Retinal pigment epithelial cell (primary cell): ENCODE data around the gene RNF207.

Experiments used
- DNase-seq: peaks from one replicate; pipeline ENCODE4 v3.0.0-alpha.2; 2010; ENCODE audit warnings: low read depth
- H3K4me3 ChIP-seq: 2 replicates; pipeline ENCODE4 v1.5.1; 2011; ENCODE audit warnings: mild to moderate bottlenecking, low read length, control low read depth, moderate library complexity
- TF ChIP-seq, protein P1 (sequence below): conservative IDR thresholded peaks from 2 replicates; pipeline ENCODE4 v1.5.1; 2011; ENCODE audit warnings: low read depth, low read length, control low read depth, inconsistent platforms

RNF207 gene

DNA sequence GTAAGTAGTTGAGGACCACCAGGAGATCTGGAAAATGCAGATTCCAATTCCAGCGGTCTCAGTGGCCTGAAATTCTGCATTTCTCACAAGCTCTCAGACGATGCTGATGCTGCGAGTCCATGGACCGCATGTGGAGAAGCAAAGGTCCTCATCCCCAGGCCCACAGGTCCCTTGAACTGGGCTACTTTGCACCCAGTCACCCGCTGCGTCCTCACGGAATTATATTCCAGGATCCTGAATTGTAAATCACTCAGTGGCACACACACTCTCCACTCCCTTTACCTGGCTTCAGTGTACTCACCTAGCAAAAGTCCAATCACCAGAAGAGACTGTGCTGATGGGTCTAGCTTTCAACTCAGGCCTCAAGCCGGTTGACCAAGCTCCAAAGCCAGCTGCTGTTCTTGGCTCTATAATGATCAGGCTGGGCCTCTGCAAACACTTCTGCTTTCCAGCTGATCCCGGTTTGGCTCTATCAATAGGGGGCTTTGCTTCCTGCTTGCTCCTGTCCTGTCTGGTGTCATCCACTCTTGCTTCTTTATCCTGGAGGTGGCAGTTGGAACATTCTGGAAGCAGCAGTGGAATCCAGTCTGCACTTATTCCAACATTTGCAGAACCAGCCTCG lies 5.6 kb upstream of the RNF207 start:
- TF ChIP-seq, protein P1, sequence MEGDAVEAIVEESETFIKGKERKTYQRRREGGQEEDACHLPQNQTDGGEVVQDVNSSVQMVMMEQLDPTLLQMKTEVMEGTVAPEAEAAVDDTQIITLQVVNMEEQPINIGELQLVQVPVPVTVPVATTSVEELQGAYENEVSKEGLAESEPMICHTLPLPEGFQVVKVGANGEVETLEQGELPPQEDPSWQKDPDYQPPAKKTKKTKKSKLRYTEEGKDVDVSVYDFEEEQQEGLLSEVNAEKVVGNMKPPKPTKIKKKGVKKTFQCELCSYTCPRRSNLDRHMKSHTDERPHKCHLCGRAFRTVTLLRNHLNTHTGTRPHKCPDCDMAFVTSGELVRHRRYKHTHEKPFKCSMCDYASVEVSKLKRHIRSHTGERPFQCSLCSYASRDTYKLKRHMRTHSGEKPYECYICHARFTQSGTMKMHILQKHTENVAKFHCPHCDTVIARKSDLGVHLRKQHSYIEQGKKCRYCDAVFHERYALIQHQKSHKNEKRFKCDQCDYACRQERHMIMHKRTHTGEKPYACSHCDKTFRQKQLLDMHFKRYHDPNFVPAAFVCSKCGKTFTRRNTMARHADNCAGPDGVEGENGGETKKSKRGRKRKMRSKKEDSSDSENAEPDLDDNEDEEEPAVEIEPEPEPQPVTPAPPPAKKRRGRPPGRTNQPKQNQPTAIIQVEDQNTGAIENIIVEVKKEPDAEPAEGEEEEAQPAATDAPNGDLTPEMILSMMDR, result no peak
- peak overlapping the region; percentile 98 for H3K4me3 ChIP-seq
- DNase-seq, result no peak

GRCh38 chr1:6202256-6202655 lies 3.7 kb upstream of the RNF207 start:
- no peak overlapping the region for H3K4me3 ChIP-seq
- DNase-seq, result no peak
- TF ChIP-seq, protein P1, result no peak

DNA sequence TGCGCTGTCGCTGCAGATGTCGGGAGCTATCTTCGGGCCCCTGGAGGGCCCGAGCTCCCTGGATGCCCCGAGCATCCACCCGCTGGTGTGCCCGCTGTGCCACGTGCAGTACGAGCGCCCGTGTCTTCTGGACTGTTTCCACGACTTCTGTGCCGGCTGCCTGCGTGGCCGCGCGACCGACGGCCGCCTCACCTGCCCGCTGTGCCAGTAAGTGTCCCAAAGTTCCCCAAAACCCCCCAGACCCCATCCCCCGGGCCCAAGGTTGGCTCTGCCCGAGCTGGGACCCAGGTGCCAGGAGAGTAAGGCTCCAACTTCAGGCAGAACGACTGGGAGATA lies 569 bp downstream of the RNF207 start:
- DNase-seq, result no peak
- peak overlapping the region; percentile 66 for H3K4me3 ChIP-seq
- TF ChIP-seq, protein P1, result no peak

- DNase-seq, result no peak
- peak overlapping the region; percentile 66 for H3K4me3 ChIP-seq
- TF ChIP-seq, protein P1, result no peak
Measured at GRCh38 chr1:6207075-6207885, 1.4 kb downstream of the RNF207 start.

- H3K4me3 ChIP-seq, result no peak overlapping the region
- TF ChIP-seq, protein P1, result no peak
- DNase-seq, result no peak
Measured at GRCh38 chr1:6207921-6208320, 2.0 kb downstream of the RNF207 start.

DNA sequence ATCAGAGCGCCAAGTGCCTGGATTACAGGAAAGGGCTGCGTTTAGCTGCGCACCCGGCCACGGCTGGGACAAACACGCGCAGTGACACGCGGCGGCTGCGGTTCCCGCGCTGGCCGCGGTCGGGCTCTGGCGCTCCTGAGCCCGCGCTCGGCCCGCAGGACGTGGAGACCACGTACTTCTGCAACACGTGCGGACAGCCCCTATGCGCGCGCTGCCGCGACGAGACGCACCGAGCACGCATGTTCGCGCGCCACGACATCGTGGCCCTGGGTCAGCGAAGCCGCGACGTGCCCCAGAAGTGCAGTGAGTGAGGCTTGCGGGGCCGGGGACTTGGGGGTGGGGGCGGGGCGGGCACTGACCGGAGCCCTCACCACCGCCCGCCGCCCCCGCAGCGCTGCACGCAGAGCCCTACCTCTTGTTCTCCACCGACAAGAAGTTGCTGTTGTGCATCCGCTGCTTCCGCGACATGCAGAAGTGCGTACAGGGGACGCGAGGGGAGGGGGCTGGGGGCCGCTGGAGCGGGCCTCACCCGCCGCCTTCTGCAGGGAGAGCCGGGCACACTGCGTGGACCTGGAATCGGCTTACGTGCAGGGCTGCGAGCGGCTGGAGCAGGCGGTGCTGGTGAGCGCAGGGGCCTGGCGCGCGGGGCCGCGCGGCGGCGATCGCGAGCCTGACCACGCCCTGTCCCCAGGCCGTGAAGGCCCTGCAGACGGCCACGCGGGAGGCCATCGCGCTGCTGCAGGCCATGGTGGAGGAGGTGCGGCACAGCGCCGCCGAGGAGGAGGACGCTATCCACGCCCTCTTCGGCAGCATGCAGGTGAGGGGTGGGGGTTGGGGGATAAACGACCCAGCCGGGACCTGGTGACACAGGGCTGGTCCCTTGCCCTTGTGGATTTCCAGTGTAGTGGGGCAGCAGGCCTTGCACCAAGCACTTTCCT lies 3.1 kb downstream of the RNF207 start:
- peak overlapping the region; percentile 27 for H3K4me3 ChIP-seq
- TF ChIP-seq, protein P1, result peak; percentile 46
- DNase-seq, result no peak
